HG03558 (cell line): ENCODE results near the gene IBTK.
"Not testable (repeated sequence)": the region's sequence is repeated elsewhere in the genome, so short reads cannot be mapped to it uniquely, and the experiment has no call there.

Experiments used
- ATAC-seq: cut with Tn5 transposase; IDR thresholded peaks from one replicate; pipeline ENCODE4 v1.9.1; 2021; ENCODE audit warnings: moderate number of reproducible peaks; ENCODE audit not compliant: unreplicated experiment; ENCODE audit errors: extremely low read depth

Gene IBTK, protein sequence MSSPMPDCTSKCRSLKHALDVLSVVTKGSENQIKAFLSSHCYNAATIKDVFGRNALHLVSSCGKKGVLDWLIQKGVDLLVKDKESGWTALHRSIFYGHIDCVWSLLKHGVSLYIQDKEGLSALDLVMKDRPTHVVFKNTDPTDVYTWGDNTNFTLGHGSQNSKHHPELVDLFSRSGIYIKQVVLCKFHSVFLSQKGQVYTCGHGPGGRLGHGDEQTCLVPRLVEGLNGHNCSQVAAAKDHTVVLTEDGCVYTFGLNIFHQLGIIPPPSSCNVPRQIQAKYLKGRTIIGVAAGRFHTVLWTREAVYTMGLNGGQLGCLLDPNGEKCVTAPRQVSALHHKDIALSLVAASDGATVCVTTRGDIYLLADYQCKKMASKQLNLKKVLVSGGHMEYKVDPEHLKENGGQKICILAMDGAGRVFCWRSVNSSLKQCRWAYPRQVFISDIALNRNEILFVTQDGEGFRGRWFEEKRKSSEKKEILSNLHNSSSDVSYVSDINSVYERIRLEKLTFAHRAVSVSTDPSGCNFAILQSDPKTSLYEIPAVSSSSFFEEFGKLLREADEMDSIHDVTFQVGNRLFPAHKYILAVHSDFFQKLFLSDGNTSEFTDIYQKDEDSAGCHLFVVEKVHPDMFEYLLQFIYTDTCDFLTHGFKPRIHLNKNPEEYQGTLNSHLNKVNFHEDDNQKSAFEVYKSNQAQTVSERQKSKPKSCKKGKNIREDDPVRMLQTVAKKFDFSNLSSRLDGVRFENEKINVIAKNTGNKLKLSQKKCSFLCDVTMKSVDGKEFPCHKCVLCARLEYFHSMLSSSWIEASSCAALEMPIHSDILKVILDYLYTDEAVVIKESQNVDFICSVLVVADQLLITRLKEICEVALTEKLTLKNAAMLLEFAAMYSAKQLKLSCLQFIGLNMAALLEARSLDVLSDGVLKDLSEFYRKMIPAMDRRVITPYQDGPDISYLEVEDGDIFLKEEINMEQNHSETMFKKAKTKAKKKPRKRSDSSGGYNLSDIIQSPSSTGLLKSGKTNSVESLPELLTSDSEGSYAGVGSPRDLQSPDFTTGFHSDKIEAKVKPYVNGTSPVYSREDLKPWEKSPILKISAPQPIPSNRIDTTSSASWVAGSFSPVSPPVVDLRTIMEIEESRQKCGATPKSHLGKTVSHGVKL (N-terminal part only)

DNA sequence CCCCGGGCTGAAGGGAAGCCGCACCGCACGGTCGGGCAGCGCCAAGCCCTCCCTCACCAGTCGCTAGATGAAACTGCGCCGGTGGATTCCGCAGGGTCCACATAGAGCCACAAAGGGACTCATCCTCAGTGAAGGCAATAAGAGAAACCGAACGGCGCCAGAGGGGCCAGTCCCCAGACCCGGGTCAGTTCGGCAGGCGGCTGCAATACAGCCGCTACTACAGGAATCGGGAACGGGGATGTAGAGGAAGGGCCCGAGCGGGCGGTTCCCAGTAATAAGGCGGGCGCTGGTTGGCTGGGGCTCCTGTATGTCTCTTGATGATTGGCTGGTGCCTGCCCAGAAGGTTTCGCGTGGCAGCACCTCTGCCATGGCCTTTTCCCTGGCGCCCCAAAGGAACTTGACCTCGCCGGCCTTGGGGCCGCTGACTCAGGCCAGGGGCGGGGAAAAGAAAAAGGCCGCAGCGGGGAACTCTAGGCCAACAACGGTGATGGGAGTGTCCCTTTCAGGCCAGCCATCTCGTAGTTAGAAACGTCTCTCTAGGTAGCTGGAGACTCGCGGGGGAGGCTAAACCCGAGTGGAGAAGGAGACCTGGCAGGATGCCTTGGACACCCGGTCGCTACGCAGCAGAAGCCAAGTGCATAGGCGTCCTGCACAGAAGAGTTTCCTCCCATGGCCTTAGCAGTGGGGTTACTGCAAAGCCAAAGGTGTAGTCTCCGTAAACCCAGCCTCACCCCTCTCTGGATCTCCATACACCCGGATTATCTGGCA is at the start of gene IBTK:
Gene IBTK (minus strand): TSS at position 240 of the 768 bp plus-strand sequence. CDS start 7,258 bp downstream, outside the sequence.
- peak; percentile 88 for ATAC-seq

DNA sequence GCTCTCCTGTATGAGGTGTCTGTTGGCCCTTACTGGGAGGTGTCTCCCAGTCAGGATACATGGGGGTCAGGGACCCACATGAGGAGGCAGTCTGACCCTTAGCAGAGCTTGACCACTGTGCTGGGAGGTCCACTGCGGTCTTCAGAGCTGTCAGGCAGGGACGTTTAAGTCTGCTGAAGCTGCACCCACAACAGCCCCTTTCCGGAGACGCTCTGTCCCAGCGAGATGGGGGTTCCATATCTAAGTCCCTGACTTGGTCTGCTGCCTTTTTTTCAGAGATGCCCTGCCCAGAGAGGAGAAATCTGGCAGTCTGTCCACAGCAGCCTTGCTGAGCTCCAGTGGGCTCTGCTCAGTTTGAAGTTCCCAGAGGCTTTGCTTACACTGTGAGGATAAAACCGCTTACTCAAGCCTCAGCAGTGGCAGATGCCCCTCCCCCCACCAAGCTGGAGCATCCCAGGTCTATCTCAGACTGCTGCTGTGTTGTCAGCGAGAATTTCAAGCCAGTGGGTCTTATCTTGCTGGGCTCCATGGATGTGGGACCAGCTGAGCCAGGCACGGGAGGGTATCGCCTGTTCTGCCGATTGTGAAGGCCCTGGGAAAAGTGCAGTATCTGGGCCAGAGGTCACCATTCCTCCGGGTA is 36.3 kb upstream of the IBTK start:
- ATAC-seq = no peak

DNA sequence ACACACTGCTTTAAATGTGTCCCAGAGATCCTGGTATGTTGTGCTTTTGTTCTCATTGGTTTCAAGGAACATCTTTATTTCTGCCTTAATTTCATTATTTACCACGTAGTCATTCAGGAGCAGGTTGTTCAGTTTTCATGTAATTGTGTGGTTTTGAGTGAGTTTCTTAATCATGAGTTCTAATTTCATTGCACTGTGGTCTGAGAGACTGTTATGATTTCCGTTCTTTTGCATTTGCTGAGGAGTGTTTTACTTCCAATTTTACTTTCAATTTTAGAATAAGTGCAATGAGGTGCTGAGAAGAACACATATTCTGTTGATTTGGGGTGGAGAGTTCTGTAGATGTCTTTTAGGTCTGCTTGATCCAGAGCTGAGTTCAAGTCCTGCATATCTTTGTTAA is 34.0 kb upstream of the IBTK start:
- not testable (repeated sequence) for ATAC-seq

DNA sequence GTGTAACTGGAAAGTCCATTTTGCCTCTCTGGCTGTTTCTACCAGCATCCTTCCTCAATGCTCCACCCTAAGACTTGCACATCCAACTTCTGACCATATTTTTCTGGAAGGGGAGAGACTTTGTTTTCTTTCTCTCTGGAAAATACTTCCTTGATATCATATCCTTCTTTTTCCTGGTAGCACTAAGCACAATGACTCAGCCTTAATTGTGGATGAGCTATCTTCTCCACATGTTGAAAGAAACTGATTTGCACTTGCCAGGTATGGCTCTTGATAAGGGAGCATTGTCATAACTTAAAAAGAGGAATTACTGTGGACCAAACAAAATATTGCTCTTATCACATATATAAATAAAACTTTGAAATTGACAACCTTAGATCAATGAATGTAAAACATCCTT is 30.1 kb upstream of the IBTK start:
- ATAC-seq = no peak

DNA sequence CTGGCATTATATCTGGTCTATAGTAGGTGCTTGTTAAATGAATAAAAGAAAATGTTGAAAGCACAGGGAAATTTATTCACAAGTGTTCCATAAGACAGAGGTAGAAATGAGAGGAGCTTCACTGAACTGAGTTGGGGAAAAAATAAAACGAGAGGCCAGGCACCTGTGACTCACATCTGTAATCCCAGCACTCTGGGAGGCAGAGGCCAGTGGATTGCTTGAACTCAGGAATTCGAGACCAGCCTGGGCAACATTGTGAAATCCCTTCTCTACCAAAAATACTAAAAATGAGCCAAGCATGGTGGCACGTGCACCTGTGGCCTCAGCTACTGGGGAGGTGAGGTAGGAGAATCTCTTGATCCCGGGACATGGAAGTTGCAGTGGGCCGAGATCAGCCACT is 28.1 kb upstream of the IBTK start:
- ATAC-seq = no peak

DNA sequence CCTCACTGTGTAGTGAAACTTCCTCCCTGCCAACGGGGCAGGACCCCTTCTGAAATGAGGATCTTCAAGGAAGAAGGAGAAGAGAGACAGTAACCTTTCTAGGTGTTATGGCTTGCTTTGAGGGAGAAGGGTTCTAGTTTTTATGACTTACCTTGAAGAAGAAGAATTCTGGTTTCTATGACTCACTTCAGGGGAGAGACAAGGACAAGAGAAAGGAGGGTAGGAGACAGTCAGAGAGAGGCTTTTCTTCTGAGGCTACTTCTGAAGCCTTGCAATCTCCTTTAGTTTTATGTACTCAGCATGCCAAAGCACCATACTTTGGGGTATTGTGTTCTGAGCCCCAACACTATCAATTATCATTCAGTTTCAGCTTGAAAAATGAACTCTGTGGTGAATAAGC is 25.8 kb upstream of the IBTK start:
- ATAC-seq = no peak

DNA sequence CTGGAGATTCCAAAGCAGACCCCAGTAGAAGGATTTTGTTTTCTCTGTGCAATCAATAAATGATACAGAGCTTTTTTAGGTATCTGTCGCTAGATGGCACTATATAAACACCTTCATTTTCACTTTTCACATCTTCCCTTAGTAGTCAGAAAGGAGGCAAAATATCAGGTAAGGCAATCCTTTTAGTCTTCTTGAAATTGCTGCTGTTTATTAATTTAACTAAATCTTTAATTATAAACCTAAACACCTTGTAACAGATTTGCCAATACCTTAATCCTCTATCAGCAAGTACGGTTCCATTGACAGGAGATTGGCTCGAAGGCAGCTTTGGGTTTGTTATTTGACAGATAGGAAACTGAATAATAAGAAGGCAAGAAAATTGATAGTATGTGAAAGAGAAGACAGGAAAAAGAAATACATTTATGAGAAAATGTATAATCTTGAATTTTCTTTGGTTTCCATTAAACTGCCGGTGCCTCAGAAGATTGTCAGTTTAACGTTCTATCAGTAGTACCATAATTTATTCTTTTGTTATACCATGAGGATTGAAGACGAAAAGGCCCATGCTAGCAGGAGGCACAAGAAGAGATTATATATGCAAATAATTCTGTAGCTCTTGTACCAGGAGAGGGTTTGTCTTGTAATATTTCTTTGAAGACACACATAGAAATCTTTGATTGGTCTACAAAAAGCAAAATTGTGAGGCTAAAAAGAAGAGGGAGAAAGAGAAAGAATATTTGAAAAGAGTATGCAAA is 23.5 kb upstream of the IBTK start:
- no peak for ATAC-seq

DNA sequence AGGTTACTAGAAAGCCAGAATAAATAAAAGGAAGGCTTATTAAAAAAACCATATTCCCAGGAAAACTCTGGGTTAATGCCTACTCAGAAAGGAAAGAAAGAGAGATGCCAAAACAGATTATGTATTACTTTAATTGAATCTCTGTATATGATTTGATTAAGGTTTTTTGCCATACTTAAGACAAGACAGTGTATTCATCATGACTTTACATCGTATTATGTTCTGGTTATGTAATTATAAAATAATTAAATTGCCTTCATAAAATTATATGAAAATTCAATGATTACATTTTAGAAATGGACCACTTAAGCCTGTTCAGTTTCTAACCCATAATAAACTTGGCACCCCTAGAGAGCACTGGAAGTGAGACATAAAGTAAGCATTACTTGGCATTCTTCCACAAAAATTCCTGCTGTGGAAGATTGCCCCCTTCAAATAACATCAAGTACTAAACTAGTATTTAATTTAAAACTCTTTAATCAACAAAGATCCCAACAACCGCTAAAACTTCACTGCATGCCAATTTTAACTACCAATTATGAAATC is 20.8 kb upstream of the IBTK start:
- ATAC-seq = no peak

DNA sequence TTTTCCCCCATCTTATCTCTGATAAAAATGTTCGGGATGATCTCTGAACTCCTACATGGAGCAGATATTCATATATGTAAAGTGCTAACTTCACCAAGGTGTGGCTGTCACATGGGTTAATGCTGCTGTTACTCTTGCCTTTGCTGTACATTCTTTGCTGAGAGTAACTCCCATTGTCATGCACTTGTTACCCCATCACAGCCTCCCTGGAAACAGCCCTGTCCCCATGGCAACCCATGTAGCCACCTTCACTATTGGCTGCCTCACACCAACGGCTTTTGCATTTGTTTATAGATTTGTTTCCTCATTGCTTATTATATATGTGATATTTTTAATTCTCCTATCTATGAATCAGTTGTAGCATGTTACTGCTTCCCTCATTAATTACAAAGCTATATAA is 17.3 kb upstream of the IBTK start:
- no peak for ATAC-seq

DNA sequence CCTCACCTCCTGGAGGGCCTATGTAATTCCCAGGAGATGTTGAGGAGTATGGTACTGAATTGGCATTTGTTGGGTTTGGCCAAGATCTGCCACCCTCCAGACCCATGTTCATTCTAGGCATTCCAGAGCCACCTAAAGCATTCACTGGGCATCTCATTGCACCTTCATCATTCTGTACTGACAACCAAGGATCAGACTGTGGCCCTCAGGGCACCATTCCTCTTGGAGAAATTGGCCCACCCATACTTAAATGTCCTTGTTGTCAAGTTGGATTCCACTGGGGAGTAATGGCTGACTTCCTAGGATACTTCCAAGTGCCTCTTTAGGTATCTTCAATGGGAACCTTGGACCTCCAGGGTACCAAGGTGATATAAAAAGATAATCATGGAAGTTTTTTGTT is 16.8 kb upstream of the IBTK start:
- ATAC-seq = no peak

DNA sequence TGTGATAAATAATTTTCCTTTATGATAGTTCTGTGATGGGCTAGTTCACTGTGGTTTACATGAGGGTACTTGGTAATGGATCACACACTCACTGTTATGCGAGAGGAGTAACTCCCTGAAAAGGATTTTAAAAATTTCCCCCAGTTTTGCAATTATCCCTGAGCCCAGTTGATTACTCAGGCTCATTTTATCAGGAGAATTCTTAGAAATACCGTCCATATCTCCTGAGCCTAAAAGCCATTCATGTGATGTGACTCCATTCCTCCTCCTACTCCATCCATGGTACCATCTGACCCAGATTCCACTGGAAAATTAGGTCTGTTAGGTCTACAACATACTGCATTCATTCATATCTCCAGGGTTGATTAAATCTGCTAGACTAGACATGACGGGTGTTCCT is 16.4 kb upstream of the IBTK start:
- ATAC-seq = no peak

DNA sequence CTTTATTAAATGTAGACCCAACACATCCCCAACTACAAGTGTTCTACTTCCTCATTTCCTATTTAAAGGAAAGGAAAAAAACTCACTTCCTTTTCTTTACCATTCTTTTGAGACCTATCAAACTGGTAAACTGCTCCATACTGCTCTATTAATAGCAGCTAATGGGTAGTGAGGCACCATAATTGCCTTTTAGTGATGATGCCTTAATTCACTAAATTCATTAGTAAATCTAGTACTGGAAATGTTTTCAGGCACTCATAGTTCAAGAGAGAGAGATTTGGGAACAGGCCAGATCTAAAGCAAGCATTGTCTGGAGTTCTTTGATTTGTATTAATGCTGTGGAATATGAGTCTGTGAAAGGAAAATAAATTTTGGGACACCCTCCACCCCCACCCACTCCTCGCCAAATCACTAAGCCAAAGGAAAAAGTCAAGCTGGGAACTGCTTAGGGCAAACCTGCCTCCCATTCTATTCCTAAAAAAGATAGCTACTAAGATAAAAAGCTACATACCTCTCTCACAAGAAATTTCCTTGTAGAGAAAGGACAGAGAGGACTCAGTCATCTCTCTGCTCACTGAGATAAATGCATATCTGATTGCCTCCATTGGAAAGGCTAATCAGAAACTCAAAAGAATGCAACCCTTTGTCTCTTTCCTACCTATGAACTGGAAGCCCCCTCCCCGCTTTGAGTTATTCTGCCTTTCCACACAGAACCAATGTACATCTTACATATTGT is 13.6 kb upstream of the IBTK start:
- no peak for ATAC-seq

DNA sequence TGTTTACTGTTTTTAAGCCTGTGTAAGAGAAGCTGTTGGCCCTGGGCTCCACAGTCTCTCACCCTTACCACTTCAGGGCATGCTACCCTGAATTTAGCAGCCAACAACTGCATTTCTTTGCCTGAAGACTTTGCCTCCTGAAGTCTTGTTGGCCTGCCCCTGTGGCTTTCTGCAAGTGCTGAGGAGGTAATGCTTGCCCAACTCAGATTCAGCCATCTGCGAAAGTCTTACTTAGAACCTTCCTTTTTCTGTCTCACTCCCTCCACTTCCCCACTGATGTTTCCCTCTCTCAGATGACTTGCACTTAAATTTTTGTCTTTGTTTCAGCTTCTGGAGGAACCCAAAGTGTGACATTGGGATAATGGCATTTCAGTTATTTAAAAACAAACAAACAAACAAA is 11.8 kb upstream of the IBTK start:
- no peak for ATAC-seq

DNA sequence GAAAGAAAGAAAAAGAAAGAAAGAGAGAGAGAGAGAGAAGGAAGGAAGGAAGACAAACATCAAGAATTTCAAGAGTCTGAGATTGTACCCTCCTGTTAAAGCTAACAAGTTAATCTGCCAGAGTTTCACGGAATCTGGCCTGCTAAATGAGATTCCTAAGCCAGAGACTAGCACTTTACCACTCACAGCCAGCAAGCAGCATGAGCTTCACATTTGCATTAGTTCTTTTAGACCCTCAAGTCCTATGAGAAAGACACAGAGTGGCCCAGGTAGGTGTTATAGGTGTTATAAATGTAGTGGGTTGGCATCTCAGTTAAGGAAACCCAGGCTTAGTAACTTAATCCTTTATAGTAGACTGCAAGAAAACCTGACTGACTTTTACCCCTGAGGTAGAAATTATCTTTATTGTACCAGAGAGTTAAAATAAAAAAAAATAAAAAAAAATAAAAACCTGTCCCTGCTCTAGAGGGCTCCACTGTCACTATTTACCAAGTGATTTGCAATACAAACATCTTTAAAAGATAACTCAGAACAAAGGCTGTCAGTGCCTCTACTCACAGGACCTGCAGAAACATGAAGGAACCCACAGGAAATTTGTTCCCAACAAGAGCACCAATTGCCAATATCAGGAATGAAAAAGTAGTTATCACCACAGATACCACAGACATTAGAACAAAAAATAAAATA is 9.7 kb upstream of the IBTK start:
- ATAC-seq = no peak

DNA sequence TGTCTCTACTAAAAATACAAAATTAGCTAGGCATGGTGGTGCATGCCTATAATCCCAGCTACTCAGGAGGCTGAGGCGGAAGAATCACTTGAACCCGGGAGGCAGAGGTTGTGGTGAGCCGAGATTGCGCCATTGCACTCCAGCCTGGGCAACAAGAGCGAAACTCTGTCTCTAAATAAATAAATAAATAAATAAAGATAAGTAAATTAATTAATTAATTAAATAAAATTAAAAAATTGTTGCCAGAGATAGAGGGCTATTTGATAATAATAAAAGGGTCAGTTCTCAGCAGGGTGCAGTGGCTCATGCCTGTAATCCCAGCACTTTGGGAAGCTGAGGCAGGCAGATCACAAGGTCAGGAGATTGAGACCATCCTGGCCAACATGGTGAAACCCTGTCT is 7.2 kb upstream of the IBTK start:
- ATAC-seq = not testable (repeated sequence)

DNA sequence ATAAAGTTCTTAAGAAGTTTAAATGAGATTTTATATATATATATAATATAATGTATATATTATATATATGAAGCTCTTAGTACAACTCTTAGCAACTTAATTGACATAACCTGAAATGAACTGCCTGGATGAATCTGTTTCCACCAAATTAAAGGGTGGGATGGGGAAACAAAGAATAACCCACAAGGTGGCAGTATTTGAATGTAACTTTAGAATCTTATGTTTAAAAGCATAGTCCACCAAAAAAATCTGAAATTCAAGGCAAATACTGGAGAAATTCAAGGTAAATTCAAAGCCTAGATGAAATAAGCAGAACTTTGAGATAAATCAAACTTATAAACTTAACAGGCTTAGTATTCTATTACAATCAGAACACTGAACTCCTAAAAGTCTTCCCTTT is 4.4 kb upstream of the IBTK start:
- ATAC-seq = no peak
